OCI-M2 (cell line): ENCODE data around the gene LRP1B.

ENCODE experiments used
- DNase-seq: peaks from one replicate; lab custom pipeline; 2025; ENCODE audit not compliant: unreplicated experiment; lab: John Stamatoyannopoulos, UW

LRP1B gene

GRCh38 chr2:141468761-141469160 lies 662.1 kb downstream of the LRP1B start:
- no peak for DNase-seq

DNA sequence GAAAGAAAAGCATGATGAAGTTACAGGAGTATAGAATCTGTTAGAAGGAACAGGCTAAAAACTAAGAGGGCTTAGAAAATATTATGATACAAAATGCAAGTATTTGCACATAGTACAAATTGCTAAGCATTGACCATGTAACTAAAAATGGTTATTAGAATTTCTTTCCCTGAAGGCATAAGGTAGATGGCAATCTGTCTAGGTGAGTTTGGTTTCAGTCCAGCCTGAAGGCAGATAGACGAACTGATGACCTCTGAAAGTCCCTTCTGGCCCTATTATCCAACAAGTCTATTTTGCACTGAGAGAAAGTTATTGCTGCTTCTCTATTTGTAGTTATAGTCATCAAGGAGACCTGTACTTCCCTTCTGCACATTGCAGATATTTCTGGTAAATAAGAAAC lies 663.5 kb downstream of the LRP1B start:
- DNase-seq: no peak

DNA sequence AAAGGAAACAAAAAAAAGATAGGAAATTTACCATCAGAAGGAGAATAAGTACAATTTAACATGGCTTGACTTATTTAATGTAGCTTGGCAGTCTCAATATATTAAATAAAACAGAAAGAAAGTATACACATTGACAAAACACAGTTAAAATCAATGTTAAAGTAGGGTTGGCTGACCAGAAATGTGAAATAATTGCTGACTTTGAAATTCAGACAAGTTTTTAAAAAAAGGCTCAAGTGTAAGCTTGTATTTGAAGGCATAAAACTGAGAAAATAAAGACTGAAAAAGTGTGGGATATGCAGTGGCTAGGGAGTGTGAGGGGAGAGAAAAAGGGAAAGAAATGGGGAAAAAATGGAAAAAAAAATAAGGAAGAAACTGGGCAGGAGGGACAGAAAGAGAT lies 665.8 kb downstream of the LRP1B start:
- no peak for DNase-seq

DNA sequence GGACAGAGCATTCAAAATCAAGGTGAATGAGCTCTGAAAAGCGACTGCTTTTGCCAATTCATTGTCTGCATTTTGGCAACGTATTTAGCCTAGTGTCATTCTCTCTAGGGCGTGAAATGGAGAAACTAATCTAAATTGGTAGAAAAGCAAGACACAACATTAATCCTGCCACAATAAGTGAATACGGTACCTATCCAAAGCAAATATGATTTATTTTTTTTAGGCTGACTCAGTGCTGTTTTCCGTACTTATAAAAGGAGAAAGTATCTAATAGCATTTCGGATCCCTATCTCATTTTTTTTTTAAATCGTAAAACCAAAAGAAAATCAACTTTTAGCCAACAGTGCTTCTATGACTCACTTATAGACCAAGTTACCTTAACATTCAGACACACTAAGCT lies 672.5 kb downstream of the LRP1B start:
- DNase-seq: no peak

DNA sequence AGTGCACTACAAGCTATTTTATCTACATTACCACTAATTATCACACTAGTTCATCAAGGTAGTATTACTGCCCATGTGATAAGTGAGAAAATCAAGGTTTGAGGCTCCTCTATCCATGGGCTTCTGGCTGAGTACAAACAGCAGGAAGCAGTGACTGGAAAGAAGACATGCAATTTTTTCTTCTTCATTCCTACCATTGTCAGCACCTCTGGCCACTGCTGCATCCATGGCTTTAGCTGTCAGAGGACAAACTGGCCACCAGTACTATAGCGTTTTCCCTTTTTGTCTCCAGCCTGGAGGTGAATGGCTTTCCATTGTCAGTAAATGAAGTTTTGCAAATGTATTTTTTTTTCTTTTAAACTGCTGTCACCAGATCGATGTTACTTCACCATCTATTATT lies 674.9 kb downstream of the LRP1B start:
- DNase-seq: no peak

- no peak for DNase-seq
Measured at GRCh38 chr2:141455211-141455826, 675.5 kb downstream of the LRP1B start.

- DNase-seq: no peak
Measured at GRCh38 chr2:141440072-141440635, 690.7 kb downstream of the LRP1B start.

DNA sequence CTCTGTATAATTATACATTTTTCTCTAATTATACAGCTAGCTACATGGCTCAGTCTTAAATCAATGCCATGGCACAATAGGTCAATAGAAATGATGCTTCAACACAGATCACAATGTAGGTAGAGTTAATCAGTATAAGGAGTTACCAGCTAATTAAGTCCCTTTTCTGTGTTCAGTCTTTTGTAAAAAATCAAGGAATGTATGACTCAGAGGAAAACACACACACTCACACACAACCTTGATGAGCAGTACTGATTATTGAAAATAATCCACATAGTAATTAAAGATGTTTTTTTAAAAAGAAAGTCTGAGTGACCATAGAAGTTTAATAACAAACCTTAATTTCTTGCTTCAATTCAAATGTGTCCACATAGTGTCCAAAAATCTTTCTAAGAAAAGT lies 691.3 kb downstream of the LRP1B start:
- no peak for DNase-seq

DNA sequence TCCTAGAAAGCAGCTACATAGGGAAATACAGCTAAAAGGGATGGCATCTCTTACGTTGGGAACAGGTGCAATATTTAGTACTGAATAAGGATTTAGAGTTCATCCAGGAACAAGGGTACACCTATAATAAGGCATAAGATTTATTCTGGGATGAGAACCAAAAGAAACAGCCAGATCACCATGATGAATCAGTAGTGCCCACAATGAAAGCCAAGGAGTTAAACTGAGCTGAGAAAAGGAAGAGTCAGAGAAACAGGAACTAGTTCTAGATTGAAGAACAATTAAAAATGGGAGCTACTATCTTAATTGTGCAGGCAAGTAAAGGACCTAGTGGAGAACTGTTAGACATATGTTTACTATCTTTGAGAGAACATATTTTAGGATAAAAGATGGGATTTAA lies 692.3 kb downstream of the LRP1B start:
- no peak for DNase-seq

- DNase-seq: no peak
Measured at GRCh38 chr2:141437521-141437920, 693.3 kb downstream of the LRP1B start.

- DNase-seq: no peak
Measured at GRCh38 chr2:141423124-141423523, 707.7 kb downstream of the LRP1B start.

DNA sequence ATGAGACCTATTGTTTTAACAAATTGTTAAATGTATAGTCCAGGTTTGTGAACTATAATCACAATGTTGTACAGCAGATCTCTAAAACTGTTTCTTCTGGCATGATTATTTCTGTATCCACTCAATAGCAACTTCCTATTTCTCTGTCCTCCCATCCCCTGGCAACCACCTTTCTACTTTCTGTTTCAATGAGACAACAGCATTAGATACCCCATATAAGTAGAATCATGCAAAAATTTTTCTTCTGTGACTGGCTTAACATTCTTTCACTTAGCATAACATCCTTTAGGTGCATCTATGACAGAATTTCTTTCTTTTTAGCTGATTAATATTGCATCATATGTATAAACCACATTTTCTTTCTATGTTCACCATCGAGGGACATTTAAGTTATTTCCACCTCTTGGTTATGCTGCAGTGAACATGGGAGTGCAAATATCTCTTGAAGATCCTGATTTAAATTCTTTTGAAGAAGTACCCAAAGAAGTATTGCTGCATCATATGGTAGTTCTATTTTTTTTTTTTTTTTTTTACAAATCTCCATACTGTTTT lies 713.5 kb downstream of the LRP1B start:
- DNase-seq: no peak

- no peak for DNase-seq
Measured at GRCh38 chr2:141411419-141411818, 719.4 kb downstream of the LRP1B start.

DNA sequence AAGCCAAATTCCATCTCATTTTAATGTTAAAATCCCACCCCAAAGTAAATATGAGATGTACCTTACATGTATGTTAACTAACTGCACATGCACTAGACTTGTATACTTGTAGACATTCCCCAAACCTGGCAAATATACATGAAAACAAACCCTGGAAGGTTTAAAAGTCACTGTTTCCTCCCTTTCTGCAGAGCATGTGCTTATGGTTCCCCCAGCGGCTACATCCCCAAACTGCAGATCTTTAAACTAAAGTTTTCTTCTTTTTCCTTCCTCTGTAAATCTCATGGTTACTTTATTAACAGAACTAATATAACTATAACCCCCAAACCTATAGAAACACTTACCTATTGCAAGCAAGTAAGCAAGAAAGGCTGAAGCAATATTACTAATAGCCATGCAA lies 731.5 kb downstream of the LRP1B start:
- no peak for DNase-seq

- DNase-seq: no peak
Measured at GRCh38 chr2:141393214-141393545, 737.6 kb downstream of the LRP1B start.

DNA sequence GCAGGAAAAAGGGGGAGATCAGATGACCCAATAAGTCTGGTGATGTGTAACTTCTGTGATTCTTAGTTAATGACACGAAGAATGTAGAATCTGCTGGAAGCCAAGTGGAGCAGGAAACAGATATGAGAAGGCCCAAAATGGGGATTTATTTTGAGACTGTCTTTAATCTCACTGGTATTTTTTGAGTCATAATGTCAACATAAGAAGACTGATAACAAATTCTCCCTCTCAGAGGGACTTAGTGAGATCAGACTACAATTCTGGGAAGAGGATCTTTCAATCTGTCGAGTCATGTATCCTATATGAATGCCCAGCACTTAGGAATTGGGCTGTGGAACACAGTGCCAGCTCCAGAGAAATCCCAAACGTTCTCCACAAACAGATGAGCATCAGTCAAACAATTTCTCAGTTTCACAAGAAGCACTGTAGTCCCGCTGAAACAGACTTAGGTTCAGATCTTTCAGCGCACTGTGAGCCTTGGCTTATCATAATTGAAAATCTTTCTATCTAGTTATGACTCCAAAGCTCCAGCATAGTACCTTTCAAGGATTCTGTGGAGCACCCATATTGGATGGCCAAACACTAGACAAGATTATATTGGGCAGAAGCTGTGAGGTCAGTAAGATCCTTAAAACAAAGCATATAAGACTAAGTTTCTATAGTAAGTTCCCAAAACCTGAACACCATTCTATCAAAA lies 738.2 kb downstream of the LRP1B start:
- no peak for DNase-seq

DNA sequence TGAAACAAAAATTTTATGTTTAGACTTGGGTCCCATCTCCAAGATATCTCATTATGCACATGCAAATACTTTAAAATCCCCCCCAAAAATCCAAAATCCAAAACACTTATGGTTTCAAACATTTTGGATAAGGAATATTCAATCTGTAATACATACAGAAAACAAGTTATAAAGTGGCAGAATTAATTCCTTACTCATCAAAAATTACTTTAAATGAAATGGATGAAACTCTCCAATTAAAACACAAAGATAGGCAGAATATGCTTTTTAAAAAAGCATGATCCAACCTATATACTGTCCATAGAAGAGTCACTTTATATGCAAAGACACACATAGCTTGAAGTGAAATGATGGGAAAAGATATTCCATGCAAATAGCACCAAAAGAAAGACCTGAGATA lies 744.6 kb downstream of the LRP1B start:
- DNase-seq: no peak

DNA sequence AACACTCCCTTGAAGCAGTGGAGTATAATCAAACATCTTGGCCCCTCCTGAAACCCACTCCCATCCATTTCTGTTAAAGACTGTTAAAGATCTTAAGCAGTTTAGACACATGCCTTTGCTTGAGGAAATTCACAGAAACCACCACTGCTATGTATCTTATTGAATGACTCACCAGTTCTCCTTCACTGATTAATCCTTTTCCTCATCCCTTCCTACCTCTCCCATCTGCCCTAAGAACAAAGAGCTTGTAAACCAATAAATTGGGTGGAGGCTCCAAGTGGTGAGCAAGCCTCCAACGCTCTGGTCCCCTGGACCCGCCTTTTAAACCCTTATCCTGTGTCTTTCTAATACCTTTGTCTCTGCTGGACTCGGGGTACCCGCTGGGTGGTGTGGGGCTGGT lies 746.1 kb downstream of the LRP1B start:
- DNase-seq: no peak

DNA sequence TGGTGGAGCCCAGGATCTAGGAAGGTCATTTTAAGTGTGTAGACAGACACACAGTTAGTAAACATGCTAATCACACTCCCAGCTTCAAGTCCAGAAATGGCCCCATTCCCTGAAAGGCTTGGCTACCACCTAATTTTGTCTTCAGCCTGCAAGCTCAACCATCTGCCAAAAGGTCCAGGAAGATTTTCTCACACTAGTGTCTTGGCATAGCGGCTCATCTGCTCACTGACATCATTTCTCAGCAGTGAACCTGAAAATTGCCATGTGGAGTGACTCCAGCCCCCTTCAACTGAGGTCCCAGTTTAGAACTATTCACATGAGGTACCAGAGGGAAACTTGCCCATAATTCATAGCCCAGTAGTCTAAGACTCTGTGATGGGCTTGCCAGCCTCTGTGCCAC lies 748.9 kb downstream of the LRP1B start:
- DNase-seq: no peak

- no peak for DNase-seq
Measured at GRCh38 chr2:141380008-141380979, 750.5 kb downstream of the LRP1B start.

GRCh38 chr2:141364821-141365220 lies 766.0 kb downstream of the LRP1B start:
- DNase-seq: no peak
